HG02943 (cell line): ENCODE data around the gene ARL10.
A peak's percentile ranks its signal among the peaks of the same experiment; 100 is the strongest.

Experiments used
- ATAC-seq: cut with Tn5 transposase; IDR thresholded peaks from one replicate; pipeline ENCODE4 v1.9.1; 2021; ENCODE audit warnings: mild to moderate bottlenecking, low read depth, moderate library complexity; ENCODE audit not compliant: unreplicated experiment

ARL10 gene

GRCh38 chr5:176361437-176362232 lies 3.7 kb upstream of the ARL10 start, which contains the start of gene KIAA1191:
TSS of gene KIAA1191 (minus strand) at chr5:176361764. CDS start at chr5:176359508, 2,256 bp downstream.
- ATAC-seq = peak; percentile 93

- ATAC-seq = no peak
Measured at GRCh38 chr5:176362233-176362490, 3.1 kb upstream of the ARL10 start.

GRCh38 chr5:176364765-176365350 lies 429 bp upstream of the ARL10 start:
- ATAC-seq = no peak

- no peak for ATAC-seq
Measured at GRCh38 chr5:176366232-176366894, 1.1 kb downstream of the ARL10 start.

- ATAC-seq = no peak
Measured at GRCh38 chr5:176368726-176369125, 3.4 kb downstream of the ARL10 start.

- no peak for ATAC-seq
Measured at GRCh38 chr5:176369934-176370711, 4.8 kb downstream of the ARL10 start.

GRCh38 chr5:176371621-176372539 lies 6.6 kb downstream of the ARL10 start:
- no peak for ATAC-seq

GRCh38 chr5:176373100-176373818 lies 8.0 kb downstream of the ARL10 start:
- ATAC-seq = no peak

- no peak for ATAC-seq
Measured at GRCh38 chr5:176379881-176380280, 14.6 kb downstream of the ARL10 start.

- ATAC-seq = no peak
Measured at GRCh38 chr5:176381423-176381822, 16.1 kb downstream of the ARL10 start.

GRCh38 chr5:176381979-176382378 lies 16.7 kb downstream of the ARL10 start:
- ATAC-seq = no peak

- no peak for ATAC-seq
Measured at GRCh38 chr5:176382721-176383120, 17.4 kb downstream of the ARL10 start.

- no peak for ATAC-seq
Measured at GRCh38 chr5:176383248-176383905, 18.1 kb downstream of the ARL10 start.

- ATAC-seq = no peak
Measured at GRCh38 chr5:176383961-176384360, 18.7 kb downstream of the ARL10 start.

- ATAC-seq = no peak
Measured at GRCh38 chr5:176384366-176384930, 19.2 kb downstream of the ARL10 start.

GRCh38 chr5:176384991-176385390 lies 19.7 kb downstream of the ARL10 start:
- ATAC-seq = no peak

- no peak for ATAC-seq
Measured at GRCh38 chr5:176386491-176386890, 21.2 kb downstream of the ARL10 start.

- no peak for ATAC-seq
Measured at GRCh38 chr5:176387384-176387925, 22.2 kb downstream of the ARL10 start.
